ENCODE data around the gene GABPA.
A peak's percentile ranks its signal among the peaks of the same experiment; 100 is the strongest.

Gene GABPA

DNA sequence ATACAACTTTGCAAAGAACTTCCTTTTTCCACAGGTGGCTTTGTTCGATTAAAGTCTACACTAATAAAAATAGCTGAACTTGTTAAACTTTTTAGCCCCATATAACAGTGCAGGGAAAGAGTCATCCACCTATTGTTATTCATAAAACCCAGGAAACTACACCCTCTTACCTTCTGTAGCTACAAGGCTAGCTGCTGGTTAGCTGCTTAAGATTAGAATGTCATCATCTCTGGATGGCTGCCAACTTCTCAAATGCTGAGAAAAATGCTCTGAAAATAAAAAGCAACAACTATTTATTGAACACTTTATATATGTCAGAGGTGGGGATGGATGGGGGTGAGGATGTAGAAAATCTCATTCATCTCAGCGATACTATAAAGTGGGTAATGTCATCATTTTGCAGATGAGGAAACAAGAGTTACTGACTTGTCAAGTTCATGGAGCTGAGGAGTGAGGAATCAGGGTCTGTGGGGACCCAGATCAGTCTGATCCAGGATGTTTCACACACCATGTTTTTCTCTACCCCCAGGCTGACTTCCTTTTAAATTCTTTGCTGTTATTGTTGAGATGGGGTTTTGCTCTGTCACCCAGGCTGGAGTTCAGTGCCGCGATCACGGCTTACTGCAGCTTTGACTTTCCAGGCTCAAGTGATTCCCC lies 17.2 kb upstream of the GABPA start:
- H2BK120ac ChIP-seq (ENCODE audit: insufficient read depth, low read length, poor library complexity): no peak overlapping the region
- H2AK5ac ChIP-seq (ENCODE audit: low read length): no peak overlapping the region
- no peaks in the 10 kb centered on the region for H3K9me3 ChIP-seq (ENCODE audit: insufficient read depth, low read depth, low read length)
- no peak overlapping the region for H4K12ac ChIP-seq (ENCODE audit: low read depth, low read length)
- DNase-seq: no peak
- H3K79me1 ChIP-seq (ENCODE audit: low read length): no peaks in the 10 kb centered on the region
- no peak overlapping the region for H2BK12ac ChIP-seq (ENCODE audit: low read length)
- no peaks in the 10 kb centered on the region for H3K79me2 ChIP-seq (ENCODE audit: control insufficient read depth, insufficient read depth, low read length, poor library complexity)
- H4K8ac ChIP-seq (ENCODE audit: low read depth, low read length): no peak overlapping the region
- H3K36me3 ChIP-seq (ENCODE audit: control insufficient read depth in 1 of 2, insufficient read depth in 2 of 2, low read length in 2 of 2): peaks cover 6 to 9% of the 10 kb centered on the region in 2 experiments
- no peak overlapping the region for H3K4ac ChIP-seq (ENCODE audit: low read depth, low read length)
- no peak overlapping the region for H3K14ac ChIP-seq (ENCODE audit: low read length)
- no peak overlapping the region for H2AFZ ChIP-seq (ENCODE audit: insufficient read depth, low read length, poor library complexity)
- no peak overlapping the region for H2BK5ac ChIP-seq (ENCODE audit: low read depth, low read length, poor library complexity)
- H3K27ac ChIP-seq (ENCODE audit: low read depth, low read length): no peak overlapping the region
- H3K27me3 ChIP-seq (ENCODE audit: insufficient read depth, low read length): no peaks in the 10 kb centered on the region
- no peaks in the 10 kb centered on the region for H3K4me1 ChIP-seq (ENCODE audit: control insufficient read depth in 1 of 2, insufficient read depth in 2 of 2, low read length in 2 of 2)
- no peak overlapping the region for H4K91ac ChIP-seq (ENCODE audit: low read depth, low read length)
- no peak overlapping the region for H3K9ac ChIP-seq (ENCODE audit: low read length)
- H3K4me2 ChIP-seq (ENCODE audit: low read length): no peak overlapping the region
- WGBS (ENCODE audit: extremely low coverage, insufficient coverage, insufficient read length): no CpG with 5 or more reads among the region's 5 CpGs
- no peak overlapping the region for H3K4me3 ChIP-seq (ENCODE audit: low read depth, low read length)
- H3K23ac ChIP-seq (ENCODE audit: low read length): no peak overlapping the region
- no peak overlapping the region for H3K18ac ChIP-seq (ENCODE audit: low read length)

DNA sequence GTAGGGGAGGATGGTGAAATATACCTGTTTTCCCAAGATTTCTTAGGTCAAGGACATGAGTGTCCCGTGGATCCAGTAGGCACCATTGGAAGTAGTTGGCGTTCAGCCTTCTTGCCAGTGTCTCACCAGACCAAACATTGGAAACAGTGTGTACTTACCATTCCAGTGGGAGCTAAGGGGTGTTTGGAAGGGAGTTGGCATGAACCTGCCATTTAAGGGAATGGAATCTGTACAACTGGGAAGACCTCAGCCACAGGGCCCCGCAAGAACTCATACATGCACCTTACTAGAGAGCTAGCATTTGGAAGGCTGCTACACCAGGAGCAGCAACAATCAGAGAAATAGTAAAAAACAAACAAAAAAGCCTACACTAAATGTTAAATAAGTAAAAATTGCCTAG lies 12.8 kb upstream of the GABPA start:
- Histone ChIP-seq H3K23ac (ENCODE audit: low read length) (no peak overlapping the region), H3K79me2 (ENCODE audit: control insufficient read depth, insufficient read depth, low read length, poor library complexity) (no peaks in the 10 kb centered on the region), H3K27me3 (ENCODE audit: insufficient read depth, low read length) (no peaks in the 10 kb centered on the region), H2AFZ (ENCODE audit: insufficient read depth, low read length, poor library complexity) (no peak overlapping the region), H2AK5ac (ENCODE audit: low read length) (no peak overlapping the region), H3K27ac (ENCODE audit: low read depth, low read length) (no peak overlapping the region), H3K4me1 (ENCODE audit: control insufficient read depth in 1 of 2, insufficient read depth in 2 of 2, low read length in 2 of 2) (no peaks in the 10 kb centered on the region), H3K4me2 (ENCODE audit: low read length) (no peak overlapping the region), H3K36me3 (ENCODE audit: control insufficient read depth in 1 of 2, insufficient read depth in 2 of 2, low read length in 2 of 2) (peaks cover 11 to 19% of the 10 kb centered on the region in 2 experiments), H2BK5ac (ENCODE audit: low read depth, low read length, poor library complexity) (no peak overlapping the region), H4K12ac (ENCODE audit: low read depth, low read length) (no peak overlapping the region), H2BK120ac (ENCODE audit: insufficient read depth, low read length, poor library complexity) (no peak overlapping the region), H3K4ac (ENCODE audit: low read depth, low read length) (no peak overlapping the region), H3K9me3 (ENCODE audit: insufficient read depth, low read depth, low read length) (no peaks in the 10 kb centered on the region), H3K14ac (ENCODE audit: low read length) (no peak overlapping the region), H3K79me1 (ENCODE audit: low read length) (no peaks in the 10 kb centered on the region), H4K91ac (ENCODE audit: low read depth, low read length) (no peak overlapping the region), H2BK12ac (ENCODE audit: low read length) (no peak overlapping the region), H3K9ac (ENCODE audit: low read length) (no peak overlapping the region), H3K18ac (ENCODE audit: low read length) (no peak overlapping the region), H4K8ac (ENCODE audit: low read depth, low read length) (no peak overlapping the region), H3K4me3 (ENCODE audit: low read depth, low read length) (no peak overlapping the region)
- DNase-seq: no peak
- no CpG with 5 or more reads among the region's 3 CpGs for WGBS (ENCODE audit: extremely low coverage, insufficient coverage, insufficient read length)

- no peak overlapping the region for H3K14ac ChIP-seq (ENCODE audit: low read length)
- peaks cover 11 to 21% of the 10 kb centered on the region in 2 experiments for H3K36me3 ChIP-seq (ENCODE audit: control insufficient read depth in 1 of 2, insufficient read depth in 2 of 2, low read length in 2 of 2)
- no peak overlapping the region for H3K4me2 ChIP-seq (ENCODE audit: low read length)
- H3K9me3 ChIP-seq (ENCODE audit: insufficient read depth, low read depth, low read length): no peaks in the 10 kb centered on the region
- H3K4me1 ChIP-seq (ENCODE audit: control insufficient read depth in 1 of 2, insufficient read depth in 2 of 2, low read length in 2 of 2): no peaks in the 10 kb centered on the region
- no peaks in the 10 kb centered on the region for H3K27me3 ChIP-seq (ENCODE audit: insufficient read depth, low read length)
- H4K8ac ChIP-seq (ENCODE audit: low read depth, low read length): no peak overlapping the region
- no peak overlapping the region for H3K18ac ChIP-seq (ENCODE audit: low read length)
- no peak overlapping the region for H3K9ac ChIP-seq (ENCODE audit: low read length)
- H2AFZ ChIP-seq (ENCODE audit: insufficient read depth, low read length, poor library complexity): no peak overlapping the region
- no peak overlapping the region for H2BK12ac ChIP-seq (ENCODE audit: low read length)
- DNase-seq: no peak
- H3K23ac ChIP-seq (ENCODE audit: low read length): no peak overlapping the region
- no peak overlapping the region for H3K27ac ChIP-seq (ENCODE audit: low read depth, low read length)
- H2AK5ac ChIP-seq (ENCODE audit: low read length): no peak overlapping the region
- no peak overlapping the region for H4K91ac ChIP-seq (ENCODE audit: low read depth, low read length)
- H3K4me3 ChIP-seq (ENCODE audit: low read depth, low read length): no peak overlapping the region
- no peak overlapping the region for H2BK5ac ChIP-seq (ENCODE audit: low read depth, low read length, poor library complexity)
- H3K79me1 ChIP-seq (ENCODE audit: low read length): no peaks in the 10 kb centered on the region
- no peak overlapping the region for H4K12ac ChIP-seq (ENCODE audit: low read depth, low read length)
- no peak overlapping the region for H3K4ac ChIP-seq (ENCODE audit: low read depth, low read length)
- no peak overlapping the region for H2BK120ac ChIP-seq (ENCODE audit: insufficient read depth, low read length, poor library complexity)
- H3K79me2 ChIP-seq (ENCODE audit: control insufficient read depth, insufficient read depth, low read length, poor library complexity): no peaks in the 10 kb centered on the region
- WGBS (ENCODE audit: extremely low coverage, insufficient coverage, insufficient read length): no CpG with 5 or more reads among the region's 3 CpGs
These were observed 12.1 kb upstream of the GABPA start for GRCh38 chr21:25722631-25723030.

DNA sequence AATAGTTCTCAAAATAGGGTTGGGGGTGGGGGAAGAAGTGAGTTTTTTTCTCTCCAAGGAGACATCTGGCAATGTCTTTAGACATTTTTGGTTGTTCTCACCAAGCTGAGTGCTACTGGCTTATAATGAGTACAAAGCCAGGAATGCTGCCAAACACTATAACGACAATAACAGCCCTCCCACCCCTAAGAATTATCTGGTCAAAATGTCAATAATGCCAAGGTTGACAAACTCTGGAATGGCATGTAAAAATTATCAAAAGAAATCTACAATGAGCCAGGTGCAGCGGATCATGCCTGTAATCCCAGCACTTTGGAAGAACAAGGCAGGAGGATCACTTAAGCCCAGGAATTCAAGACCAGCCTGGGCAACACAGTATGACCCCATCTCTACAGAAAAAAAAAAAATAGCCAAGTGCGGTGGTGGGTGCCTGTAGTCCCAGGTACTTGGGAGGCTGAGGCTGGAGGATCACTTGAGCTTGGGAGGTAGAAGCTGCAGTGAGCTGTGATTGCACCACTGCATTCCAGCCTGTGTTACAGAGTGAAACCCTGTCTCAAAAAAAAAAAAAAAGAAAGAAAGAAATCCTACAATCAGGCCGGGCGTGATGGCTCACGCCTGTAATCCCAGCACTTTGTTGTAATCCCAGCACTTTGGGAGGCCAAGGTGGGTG lies 2.5 kb upstream of the GABPA start:
- H2BK120ac ChIP-seq (ENCODE audit: insufficient read depth, low read length, poor library complexity): no peak overlapping the region
- no peak overlapping the region for H3K23ac ChIP-seq (ENCODE audit: low read length)
- H2AK5ac ChIP-seq (ENCODE audit: low read length): no peak overlapping the region
- H3K4me2 ChIP-seq (ENCODE audit: low read length): no peak overlapping the region
- no peak overlapping the region for H3K27ac ChIP-seq (ENCODE audit: low read depth, low read length)
- no peak overlapping the region for H4K8ac ChIP-seq (ENCODE audit: low read depth, low read length)
- no CpG with 5 or more reads among the region's 6 CpGs for WGBS (ENCODE audit: extremely low coverage, insufficient coverage, insufficient read length)
- H3K36me3 ChIP-seq (ENCODE audit: control insufficient read depth in 1 of 2, insufficient read depth in 2 of 2, low read length in 2 of 2): peaks cover 3 to 12% of the 10 kb centered on the region in 2 experiments
- H3K79me1 ChIP-seq (ENCODE audit: low read length): peaks cover 11% of the 10 kb centered on the region
- H4K12ac ChIP-seq (ENCODE audit: low read depth, low read length): no peak overlapping the region
- H3K27me3 ChIP-seq (ENCODE audit: insufficient read depth, low read length): no peaks in the 10 kb centered on the region
- no peak overlapping the region for H3K14ac ChIP-seq (ENCODE audit: low read length)
- H3K4me1 ChIP-seq (ENCODE audit: control insufficient read depth in 1 of 2, insufficient read depth in 2 of 2, low read length in 2 of 2): no peaks in the 10 kb centered on the region
- no peak overlapping the region for H3K18ac ChIP-seq (ENCODE audit: low read length)
- no peak overlapping the region for H2AFZ ChIP-seq (ENCODE audit: insufficient read depth, low read length, poor library complexity)
- no peak overlapping the region for H4K91ac ChIP-seq (ENCODE audit: low read depth, low read length)
- peak overlapping the region; percentile 72 for H3K4ac ChIP-seq (ENCODE audit: low read depth, low read length)
- peaks cover 15% of the 10 kb centered on the region for H3K79me2 ChIP-seq (ENCODE audit: control insufficient read depth, insufficient read depth, low read length, poor library complexity)
- DNase-seq: peak; percentile 74 to 95
- H2BK12ac ChIP-seq (ENCODE audit: low read length): no peak overlapping the region
- H2BK5ac ChIP-seq (ENCODE audit: low read depth, low read length, poor library complexity): no peak overlapping the region
- H3K4me3 ChIP-seq (ENCODE audit: low read depth, low read length): no peak overlapping the region
- H3K9ac ChIP-seq (ENCODE audit: low read length): no peak overlapping the region
- H3K9me3 ChIP-seq (ENCODE audit: insufficient read depth, low read depth, low read length): no peaks in the 10 kb centered on the region

Data from trophoblast cell (in vitro differentiated cells and primary cell).